Glomerular visceral epithelial cell (primary cell): ENCODE results near the gene IQGAP2.
A peak's percentile ranks its signal among the peaks of the same experiment; 100 is the strongest.
"Not testable (repeated sequence)": the region's sequence is repeated elsewhere in the genome, so short reads cannot be mapped to it uniquely, and the experiment has no call there.

Experiments
- DNase-seq: peaks from one replicate; pipeline ENCODE4 v3.0.0-alpha.2; 2016; ENCODE audit errors: extremely low spot score

The IQGAP2 gene

DNA sequence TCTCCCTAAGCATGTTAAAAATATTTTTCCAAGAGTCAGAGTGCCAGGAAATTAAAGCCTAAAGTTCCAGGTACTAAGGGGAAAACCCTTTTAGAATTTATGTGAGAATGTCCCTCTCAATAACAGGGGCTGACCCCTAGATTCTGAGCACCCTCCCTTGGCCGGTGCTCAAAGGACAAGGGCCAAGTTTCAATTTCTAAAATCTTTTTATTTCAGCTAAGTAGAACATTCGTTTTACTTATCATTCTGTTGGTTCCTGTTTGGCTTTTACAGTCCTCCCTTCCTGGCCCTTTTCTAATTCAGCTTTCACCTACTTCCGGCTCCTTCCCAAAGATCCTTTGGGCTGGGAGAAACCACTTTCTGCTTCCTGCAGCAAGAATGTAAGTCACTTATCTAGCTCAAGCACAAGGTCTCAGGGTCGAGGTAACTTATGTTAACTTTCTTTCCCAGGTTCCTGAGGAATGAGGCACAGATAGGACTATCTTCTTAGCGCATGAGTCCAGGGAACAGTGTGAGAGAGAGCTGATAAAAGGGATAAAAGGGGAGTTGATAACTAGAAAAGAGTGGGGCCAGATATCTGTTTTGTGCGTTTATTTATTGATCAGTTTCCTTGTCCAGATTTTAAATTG lies 254.7 kb downstream of the IQGAP2 start:
- no peak for DNase-seq

DNA sequence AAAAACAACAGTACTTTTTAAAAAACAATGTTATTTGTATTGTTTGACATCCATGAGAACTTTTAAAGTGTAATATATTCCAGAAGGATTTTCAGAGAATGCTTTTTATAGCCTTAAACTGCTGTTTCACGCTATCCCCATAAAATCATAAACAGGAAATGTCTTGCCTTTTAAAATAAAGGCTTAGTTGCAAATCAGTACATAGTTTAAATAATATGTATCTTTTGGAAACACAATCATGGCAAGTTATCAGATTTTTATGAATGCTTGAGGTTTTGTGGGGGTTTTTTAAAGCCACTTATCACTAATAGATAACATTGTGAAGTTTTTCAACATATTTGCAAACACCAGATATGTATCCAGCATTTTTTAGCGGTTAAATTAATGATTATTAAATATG lies 257.3 kb downstream of the IQGAP2 start:
- DNase-seq, result no peak

DNA sequence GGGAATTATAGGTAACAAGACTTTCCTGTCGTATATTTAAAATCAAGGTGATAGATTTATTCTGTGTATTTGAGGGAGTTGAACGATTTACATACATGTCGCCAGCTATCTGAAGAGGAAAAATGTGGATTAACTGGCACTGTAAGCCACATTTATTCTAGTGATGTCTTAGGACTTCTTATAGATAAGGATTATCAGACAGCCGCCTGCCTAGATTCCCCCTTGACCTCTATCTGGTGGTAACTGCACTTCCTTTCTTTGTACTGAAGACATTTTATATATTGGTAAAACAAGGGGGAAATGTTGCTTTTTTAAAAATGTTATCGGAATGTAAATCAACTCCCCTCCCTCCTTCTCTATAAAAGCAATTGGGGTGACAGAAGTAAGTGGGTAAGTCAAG lies 259.4 kb downstream of the IQGAP2 start:
- no peak for DNase-seq

DNA sequence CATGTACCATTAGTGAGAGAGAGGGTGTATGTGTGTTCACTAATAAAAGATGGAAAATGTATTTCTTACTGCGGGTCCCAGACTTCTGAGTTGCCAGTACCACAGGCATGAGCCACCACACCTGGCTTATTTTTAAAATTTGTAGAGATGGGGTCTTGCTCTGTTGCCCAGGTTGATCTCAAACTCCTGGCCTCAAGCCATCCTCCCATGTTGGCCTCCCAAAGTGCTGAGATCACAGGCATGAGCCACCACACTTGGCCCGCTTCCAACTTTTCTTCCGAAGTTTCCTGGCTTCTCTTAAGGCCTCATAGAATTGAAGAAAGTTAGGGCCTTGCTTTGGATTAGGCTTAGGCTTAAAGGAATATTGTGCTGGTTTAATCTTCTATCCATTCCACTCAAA lies 260.5 kb downstream of the IQGAP2 start:
- peak; percentile 42 for DNase-seq

DNA sequence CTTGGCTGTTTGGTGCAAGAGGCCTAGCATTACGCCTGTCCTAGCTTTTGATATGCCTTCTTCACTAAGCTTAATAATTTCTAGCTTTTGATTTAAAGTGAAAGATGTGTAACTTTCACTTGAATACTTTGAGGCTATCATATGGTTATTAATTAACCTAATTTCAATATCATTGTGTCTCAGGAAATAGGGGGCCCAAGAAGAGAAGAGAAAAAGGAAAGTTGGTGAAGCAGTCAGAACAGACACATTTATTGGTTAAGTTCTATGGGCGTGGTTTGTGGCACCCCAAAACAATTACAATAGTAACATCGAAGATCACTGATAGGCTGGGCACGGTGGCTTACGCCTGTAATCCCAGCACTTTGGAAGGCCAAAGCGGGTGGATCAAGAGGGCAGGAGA lies 261.0 kb downstream of the IQGAP2 start:
- DNase-seq, result no peak

DNA sequence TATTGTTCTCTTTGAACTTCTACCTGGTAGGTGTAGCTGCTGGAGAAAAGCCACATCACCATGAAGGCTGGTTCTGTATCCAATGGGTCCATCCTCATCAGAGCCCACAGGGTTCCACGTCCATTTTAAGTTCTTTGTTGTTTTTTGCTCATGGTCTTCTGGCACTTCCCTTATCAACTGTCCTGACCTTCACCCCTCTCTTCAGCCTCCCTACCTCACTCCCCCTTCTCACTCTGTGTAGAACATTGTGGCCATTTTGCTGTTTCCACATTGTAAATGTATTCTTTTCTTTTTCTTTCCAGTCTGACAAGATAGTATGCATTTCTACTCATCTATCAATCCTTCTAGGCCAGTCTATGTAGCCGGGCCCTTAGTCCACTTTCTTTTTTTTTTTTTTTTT lies 264.4 kb downstream of the IQGAP2 start:
- no peak for DNase-seq

DNA sequence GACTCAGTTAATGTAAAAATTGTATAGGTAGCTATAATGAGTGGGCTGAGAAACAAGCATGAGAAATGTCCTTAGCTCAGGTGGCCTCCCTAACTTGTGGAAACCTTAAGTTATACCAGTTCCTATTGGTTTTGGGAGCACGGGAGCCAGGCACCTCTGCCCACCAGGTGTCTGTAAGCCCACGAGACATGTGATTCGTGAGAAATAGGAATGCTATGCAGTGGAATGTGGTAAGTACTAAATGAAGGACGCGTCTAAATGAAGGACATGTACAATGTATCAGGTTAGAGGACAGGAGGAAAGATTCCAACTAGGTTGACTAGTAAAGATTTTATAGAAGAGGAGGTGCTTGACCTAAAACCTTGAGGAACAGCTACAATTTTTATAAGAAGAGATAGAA lies 266.2 kb downstream of the IQGAP2 start:
- DNase-seq, result no peak

DNA sequence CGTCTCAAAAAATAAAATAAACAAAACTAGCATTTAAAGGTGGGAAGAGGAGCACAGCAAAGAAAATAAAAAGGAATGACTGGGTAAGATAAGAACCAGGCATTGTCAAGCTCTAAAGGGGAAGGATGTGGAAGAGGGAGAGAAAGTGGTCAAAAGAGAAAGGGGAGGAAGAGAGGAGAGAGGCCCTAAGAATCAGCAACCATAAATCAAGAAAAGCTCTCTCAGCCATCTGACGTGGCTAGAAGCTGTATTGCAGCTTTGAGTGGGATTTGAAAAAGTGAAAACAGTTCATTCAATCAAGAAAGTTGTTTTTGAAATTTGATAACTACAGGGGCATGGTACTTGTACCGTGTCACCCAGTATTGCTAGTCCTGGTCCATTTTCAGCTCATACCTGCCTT lies 267.4 kb downstream of the IQGAP2 start:
- DNase-seq, result no peak

DNA sequence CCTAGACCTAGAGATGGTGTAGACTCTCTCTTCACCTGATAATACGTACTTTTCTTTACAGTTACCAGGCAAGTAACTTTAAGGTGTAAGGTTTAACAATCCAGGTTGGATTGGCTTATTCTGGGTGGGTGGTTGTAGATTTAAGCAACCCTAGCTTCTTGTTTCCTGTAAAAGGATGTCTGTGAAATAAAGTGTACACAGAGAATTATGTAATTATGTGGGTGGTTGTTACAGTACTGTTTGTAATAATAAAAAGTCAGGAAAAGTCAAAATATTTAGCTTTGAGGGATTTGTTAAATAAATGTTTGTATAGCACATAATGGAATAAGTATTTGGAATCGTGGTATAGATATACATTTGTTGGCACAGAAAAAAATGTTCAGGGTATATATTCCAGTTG lies 269.2 kb downstream of the IQGAP2 start:
- no peak for DNase-seq

DNA sequence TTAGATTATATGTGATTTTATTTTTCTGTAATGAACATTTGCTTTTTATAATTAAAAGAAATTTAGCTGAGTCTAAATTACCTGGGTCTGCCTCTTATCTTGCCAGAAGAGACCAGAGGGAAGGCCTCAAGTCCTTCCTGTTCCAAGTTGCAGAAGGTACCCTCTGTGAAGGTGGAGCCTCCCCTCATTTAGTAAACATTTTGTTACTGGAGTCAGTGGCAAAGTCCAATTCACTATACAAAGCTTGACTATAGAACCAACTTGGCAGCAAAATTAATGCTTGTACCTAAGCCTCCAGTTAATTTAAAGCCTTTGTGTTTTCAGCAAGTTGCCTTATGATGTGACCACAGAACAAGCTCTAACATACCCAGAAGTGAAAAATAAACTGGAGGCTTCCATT lies 270.0 kb downstream of the IQGAP2 start:
- DNase-seq, result no peak

DNA sequence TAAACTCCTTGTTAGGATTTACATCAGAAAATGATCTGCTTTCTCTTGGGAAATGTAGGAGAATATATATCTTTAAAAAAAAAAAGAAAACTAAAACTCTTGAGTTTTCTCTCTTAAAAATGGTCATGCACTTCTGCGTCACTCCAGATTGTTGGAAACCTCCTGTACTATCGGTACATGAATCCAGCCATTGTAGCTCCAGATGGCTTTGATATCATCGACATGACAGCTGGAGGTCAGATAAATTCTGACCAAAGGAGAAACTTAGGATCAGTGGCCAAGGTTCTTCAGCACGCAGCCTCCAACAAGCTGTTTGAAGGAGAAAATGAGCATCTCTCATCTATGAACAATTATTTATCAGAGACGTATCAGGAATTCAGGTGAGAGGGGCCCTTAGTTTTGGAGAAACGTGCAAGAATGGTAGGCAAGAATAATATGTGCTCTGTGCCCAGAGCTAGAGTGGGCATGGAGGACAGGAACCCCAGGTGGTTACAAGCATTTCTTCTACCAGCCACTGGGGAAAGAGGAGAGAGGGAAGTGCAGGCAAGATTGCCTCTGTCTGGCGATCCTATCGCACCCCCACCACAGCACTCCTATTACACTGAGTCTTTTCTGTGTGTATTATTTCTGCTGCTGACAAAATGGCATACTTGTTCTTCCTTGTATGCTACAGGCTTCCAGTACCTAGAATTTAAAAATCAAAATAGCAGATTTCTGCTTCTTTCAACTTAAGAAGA lies 271.4 kb downstream of the IQGAP2 start:
- DNase-seq, result no peak

DNA sequence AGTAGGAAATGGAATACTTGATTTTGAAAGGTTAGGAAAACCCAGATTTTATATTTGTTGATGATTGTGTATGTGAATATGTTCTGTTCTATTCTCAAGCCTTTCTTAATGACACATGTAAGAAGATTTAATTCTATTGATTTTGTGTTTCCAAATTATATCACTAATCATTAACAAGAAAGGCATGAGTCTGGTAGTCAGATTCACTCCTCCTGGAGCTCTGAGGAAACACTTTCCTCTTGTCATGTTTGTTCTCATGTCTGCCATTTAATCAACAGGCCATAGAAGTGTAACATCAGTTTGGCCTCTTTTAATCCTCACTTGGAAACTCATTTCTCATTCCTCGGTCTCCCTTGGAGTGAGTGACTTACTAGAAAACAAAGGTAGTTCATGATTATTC lies 272.3 kb downstream of the IQGAP2 start:
- no peak for DNase-seq

DNA sequence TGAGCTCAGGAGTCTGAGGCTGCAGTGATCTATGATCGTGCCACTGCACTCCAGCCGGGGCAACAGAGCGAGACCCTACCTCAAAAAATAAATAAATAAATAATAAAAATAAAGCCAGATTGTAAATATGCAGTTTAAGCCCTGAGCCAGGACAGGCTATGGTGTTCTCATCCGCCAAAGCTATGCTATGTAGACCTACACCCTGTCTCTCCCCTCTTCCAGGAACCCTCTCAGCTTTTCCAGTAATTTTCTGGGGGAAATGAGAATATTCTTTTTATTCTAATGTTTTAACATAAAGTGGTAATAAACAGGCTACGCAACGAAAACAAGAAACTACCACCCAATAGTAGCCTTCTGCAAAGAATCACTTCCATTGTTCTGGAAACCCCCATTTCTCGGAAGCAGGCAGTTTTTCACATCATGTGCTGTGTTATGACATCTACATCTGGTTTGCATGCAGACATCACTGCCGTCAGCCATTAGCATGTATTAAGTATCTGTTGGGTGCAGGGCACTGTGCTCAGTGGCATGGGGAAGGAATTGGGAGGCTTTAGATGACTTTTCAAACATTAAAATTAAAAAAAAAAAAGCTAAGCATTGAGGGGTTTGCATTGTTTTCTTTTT lies 274.9 kb downstream of the IQGAP2 start:
- no peak for DNase-seq

DNA sequence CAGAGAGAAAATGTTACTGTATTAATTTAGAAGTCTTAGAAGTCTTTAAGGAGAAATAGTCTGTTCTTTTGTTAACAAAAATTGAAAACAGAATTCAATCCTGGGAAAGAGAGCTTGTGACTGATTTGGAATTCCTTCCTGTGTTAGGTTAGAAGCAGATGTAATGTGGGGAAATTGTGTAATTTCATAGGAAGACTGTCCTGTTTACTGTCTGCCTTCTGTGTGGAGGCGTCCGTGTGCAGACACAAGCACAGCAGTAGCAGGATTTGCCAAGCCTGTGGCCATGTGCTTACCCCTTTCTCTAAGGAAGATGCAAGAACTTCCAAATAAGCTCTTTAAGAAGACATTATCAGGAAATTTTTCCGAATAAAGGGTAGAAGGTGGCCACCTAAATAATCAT lies 276.1 kb downstream of the IQGAP2 start:
- DNase-seq, result no peak

DNA sequence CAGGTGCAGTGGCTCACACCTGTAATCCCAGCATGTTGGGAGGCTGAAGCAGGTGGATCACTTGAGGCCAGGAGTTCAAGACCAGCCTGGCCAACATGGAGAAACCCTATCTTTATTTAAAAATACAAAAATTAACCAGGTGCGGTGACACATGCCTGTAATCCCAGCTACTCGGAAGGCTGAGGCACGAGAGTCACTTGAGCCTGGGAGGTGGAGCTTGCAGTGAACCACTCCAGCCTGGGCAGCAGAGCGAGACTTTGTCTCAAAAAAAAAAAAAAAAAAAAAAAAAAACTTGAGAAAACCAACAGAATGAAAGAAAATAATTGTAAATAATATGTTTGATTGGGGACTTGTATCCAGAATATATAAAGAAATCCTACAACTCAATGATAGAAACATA lies 277.7 kb downstream of the IQGAP2 start:
- not testable (repeated sequence) for DNase-seq

DNA sequence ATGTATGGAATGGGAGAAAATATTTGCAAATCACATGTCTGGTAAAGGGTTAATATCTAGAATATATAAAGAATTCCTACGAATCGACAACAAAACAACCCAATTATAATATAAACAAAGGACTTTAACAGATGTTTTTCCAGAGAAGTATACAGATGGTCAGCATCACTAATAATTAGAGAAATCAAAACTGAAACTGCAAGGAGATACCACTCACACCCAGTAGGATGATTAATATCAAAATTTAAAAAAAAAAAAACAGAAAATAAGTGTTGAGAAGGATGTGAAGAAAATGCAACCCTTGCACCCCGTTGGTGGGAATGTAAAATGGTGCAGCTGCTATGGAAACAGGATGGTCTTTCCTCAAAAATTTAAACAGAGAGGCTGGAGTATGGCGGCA lies 278.2 kb downstream of the IQGAP2 start:
- no peak for DNase-seq

DNA sequence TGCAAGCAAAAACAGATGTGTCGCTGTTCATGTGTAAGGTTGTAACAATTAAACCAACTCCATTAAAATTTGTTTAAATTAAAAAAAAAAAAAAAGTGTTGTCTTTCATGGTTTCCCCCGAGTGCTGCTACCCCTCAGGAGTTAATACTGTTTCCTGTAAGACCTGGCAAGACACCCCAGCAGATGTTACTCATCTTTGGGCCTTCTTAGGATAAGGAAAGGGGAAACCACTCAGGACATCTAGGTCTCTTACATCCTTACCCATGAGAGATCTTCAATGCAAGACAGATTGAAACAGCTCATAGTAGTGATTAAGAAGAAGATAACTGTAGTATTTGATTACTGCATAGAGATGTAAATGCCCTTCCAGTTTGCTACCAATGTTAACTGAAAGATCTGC lies 279.3 kb downstream of the IQGAP2 start:
- DNase-seq, result no peak

DNA sequence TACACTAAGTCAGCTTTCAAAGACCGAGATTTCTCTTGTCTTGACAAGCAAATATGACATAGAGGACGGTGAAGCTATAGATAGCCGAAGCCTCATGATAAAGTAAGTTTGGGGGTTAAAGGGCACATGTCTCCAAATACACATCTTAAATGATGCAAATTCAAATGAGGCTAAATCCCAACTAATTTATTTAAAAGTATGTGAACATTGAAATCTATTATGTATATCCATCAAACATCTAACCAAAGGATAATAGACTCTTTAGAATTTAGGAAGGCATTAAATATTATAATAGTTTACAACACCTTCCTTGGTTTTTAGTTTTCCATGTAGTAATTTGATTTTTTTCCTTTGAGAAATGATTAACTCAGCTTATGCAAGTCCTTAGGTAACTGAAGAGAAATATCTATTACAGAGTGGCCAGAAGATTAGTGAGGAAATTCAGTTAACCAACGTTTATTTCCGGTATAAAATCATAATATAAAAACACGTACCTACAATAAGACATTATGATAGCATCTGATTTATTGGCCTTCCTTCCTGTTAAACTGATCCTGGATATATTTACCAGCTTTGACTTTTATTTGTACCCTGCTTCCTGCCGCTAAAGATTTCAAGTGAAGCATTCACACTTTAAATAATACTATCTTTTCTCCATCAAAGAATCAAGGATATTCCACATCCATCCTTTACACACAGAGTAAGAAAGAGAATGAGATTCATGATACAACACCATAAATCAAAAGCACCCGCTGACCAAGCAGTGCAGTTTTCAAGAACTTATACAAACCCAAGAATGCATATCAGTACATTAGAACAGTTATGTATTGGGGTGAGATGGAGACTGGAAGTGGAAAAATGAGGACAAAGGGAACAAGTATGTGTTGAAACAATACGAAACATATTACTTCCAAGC lies 281.0 kb downstream of the IQGAP2 start:
- no peak for DNase-seq

DNA sequence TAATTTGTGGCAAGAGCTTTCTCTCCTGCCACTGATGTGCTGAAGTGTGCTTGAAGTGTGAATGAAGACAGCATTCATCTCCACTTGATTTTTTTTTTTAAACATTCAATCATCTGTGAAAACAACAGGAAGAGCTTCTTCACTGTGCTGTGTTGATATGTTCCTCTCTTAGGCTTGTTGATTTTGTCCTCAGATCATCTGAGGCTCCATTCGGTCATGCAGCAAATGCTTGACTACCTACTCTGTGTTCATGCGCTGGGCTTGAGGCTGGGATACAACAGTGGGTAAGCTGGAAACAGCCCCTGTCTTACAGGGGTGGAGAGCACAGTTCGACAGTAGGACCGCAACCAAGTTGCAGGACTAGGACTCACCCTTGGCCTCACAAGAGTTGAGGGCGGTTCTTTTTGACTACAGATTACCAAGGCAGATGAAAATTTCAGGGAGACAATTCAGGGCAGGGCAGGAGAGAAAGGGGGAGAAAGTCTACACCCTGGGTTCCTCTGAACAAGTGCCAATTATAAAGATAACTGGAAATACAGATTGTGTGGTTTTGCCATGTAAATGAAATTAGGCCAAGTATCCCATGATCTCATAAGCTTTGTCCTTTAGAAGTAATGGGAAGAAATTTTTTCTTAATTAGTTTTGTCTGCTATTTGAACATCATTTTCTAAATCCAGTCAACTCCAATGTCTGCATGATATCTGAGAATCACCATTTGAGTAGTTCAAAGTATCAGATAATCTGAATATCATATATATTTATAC lies 281.9 kb downstream of the IQGAP2 start:
- DNase-seq, result no peak

DNA sequence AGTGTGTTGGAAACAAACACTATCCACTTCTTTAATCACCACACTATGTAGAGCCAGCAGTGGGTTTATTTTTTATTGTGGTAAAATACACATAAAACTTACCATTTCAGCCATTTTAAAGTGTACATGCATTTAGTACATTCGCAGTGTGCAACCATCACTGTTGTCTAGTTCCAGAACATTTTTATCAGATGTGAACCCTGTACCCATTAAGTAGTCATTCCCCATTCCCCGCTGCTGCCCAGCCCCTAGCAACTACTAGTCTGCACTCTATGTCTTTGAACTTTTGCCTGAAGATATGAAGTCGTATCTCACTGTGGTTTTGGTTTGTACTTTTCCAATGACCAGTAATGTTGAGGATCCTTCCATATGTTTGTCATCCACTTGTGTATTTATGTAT lies 282.6 kb downstream of the IQGAP2 start:
- DNase-seq, result no peak

DNA sequence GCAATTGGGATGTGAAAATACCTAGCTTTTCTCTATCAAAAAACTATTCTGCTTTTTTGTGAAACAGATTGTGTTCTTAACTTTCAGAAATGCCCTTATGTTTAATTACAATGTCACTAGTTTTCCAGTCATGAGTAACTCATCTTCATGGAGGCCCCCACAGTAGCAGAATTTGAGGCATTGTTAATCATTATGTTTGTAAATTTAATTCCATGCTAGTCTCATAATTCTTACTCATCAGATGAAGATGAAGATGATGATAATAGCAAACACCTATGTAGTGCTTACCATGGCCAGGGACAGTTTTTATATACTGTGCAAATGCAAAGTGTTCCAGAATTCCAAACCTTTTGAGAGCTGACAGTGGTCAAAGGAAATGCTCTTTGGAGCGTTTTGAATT lies 285.1 kb downstream of the IQGAP2 start:
- no peak for DNase-seq

DNA sequence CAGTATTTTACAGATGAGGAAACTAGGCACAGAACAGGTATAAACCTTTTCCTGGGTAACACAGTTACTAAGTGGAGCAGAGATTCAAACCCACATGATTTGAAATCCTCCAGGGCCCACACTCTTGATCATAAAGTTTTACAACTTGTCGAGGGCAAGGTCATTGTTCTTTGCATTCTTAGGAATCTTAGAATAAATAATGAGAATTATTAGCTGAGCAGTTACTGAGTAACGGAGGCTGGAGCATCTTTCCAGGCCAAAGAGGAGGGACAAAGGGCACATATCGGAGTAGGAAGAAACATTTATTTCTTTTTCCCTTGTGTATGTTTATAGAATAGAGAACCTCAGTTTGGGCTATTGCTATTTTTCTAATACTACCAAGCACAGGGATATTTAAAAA lies 285.8 kb downstream of the IQGAP2 start:
- no peak for DNase-seq
